ES-I3 (cell line): ENCODE data around the gene CD27.

Experiments
- H3K36me3 ChIP-seq: 2 replicates; pipeline ENCODE4 v1.6.1; 2013; ENCODE audit warnings: mild to moderate bottlenecking, low read length, control low read depth, moderate library complexity; ENCODE audit not compliant: insufficient read depth
- H3K4me1 ChIP-seq: 2 replicates; pipeline ENCODE4 v1.6.1; 2013; ENCODE audit warnings: mild to moderate bottlenecking, control low read depth, low read length; ENCODE audit not compliant: insufficient read depth
- H3K9ac ChIP-seq: 2 replicates; pipeline ENCODE4 v1.6.1; 2013; ENCODE audit warnings: low read depth, mild to moderate bottlenecking, low read length, moderate library complexity
- H3K9me3 ChIP-seq: 2 replicates; pipeline ENCODE4 v1.6.1; 2013; ENCODE audit warnings: mild to moderate bottlenecking, low read length, moderate library complexity; ENCODE audit not compliant: control insufficient read depth, insufficient read depth

CD27 gene

GRCh38 chr12:6444704-6445688 is at the start of gene CD27:
Gene CD27 (plus strand): TSS chr12:6444955. CDS start chr12:6445096, 141 bp downstream.
- H3K4me1 ChIP-seq = 0 out of 2 replicates have a peak, but pooled peaks cover 7% of the 10 kb centered on the region
- no peaks in the 10 kb centered on the region for H3K36me3 ChIP-seq
- no peaks in the 10 kb centered on the region for H3K9me3 ChIP-seq
- no peak within 1 kb of the TSS for H3K9ac ChIP-seq

DNA sequence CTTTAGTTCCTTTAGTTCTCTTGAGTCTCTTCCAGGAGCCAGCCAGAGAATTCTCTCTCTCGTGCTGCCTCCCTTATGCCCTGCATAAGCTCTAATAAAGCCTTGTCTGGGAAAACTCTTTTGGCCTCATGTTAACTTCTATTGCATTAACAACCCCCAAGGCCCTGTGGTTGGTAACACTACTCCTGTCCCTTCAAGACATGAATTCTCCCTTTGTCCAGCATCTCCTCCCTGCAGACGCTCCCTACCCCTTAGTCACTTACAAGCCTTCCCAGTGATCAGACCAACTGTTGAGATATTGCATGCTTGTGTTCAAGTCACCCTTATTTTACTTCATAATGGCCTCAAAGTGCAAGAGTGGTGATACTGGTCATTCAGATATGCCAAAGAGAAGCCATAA is 48.7 kb upstream of the CD27 start:
- Histone ChIP-seq H3K4me1 (peaks cover 8% of the 10 kb centered on the region), H3K9ac (no peak overlapping the region), H3K36me3 (no peaks in the 10 kb centered on the region)

GRCh38 chr12:6399884-6400644 is 44.7 kb upstream of the CD27 start:
- Histone ChIP-seq H3K36me3 (no peaks in the 10 kb centered on the region), H3K9me3 (no peaks in the 10 kb centered on the region), H3K4me1 (peaks cover 8% of the 10 kb centered on the region), H3K9ac (no peak overlapping the region)

More for the DNA sequence above, 48.7 kb upstream of the CD27 start:
- H3K9me3 ChIP-seq = no peaks in the 10 kb centered on the region

- Histone ChIP-seq H3K9me3 (peaks cover 5% of the 10 kb centered on the region; the same call in 1 of the 2 replicates), H3K4me1 (no peaks in the 10 kb centered on the region), H3K36me3 (no peaks in the 10 kb centered on the region), H3K9ac (no peak overlapping the region)
Measured at GRCh38 chr12:6404390-6404789, 40.4 kb upstream of the CD27 start.

- Histone ChIP-seq H3K9me3 (peaks cover 5% of the 10 kb centered on the region; the same call in 1 of the 2 replicates), H3K36me3 (no peaks in the 10 kb centered on the region), H3K4me1 (no peaks in the 10 kb centered on the region), H3K9ac (no peak overlapping the region)
Measured at GRCh38 chr12:6405963-6406362, 38.8 kb upstream of the CD27 start.

DNA sequence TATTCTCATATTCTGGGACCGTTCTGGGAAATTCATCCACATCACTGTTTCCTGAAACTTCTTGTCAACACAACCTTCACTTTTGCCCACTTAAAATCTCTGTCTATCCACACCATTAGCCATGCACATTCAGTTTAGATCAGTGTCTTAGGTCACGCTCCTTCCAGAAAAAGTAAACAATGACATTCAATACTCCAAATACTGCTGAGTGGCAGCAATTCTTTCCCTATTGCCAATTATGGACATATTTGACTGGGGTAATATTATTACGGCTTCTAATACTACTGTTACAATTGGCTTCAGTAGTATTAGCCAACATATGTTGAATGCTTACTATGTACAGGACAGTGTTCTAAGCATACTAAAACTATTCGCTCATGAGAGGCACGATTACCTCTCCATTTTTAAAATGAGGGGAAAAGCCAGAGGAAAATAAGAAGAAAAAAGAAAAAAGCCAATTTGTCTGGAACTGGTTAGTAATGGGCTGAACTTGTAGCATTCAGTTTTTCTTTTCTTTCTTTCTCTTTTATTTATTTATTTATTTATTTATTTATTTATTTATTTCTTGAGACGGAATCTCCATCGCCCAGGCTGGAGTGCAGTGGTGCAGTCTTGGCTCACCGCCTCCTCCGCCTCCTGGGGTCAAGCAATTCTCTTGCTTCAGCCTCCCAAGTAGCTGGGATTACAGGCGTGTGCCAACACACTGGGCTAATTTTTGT is 37.4 kb upstream of the CD27 start:
- peaks cover 5% of the 10 kb centered on the region; the same call in 1 of the 2 replicates for H3K9me3 ChIP-seq
- no peaks in the 10 kb centered on the region for H3K36me3 ChIP-seq
- H3K4me1 ChIP-seq = no peaks in the 10 kb centered on the region
- H3K9ac ChIP-seq = no peak overlapping the region

DNA sequence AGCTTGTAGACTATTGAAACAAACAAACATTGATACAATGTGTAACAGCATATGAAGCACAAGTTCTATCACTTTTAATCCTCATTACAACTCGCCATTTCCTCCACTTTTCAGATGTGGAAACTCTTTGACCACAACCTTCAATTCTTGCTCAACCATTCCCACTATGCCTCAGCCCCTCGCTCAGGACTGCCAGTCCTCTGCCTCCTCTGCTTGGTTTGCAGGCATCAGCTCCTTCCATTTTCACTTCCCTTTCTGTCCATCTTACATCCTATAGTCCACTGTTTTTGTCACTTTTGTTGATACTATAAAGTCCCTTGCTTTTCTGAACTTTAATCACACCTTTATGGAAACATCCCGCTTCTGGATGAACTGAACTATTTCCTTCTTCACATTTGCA is 28.2 kb upstream of the CD27 start:
- no peaks in the 10 kb centered on the region for H3K9me3 ChIP-seq
- H3K36me3 ChIP-seq = no peaks in the 10 kb centered on the region
- no peaks in the 10 kb centered on the region for H3K4me1 ChIP-seq
- no peak overlapping the region for H3K9ac ChIP-seq

- Histone ChIP-seq H3K9ac (no peak overlapping the region), H3K9me3 (no peaks in the 10 kb centered on the region), H3K36me3 (no peaks in the 10 kb centered on the region), H3K4me1 (peaks cover 2% of the 10 kb centered on the region; the same call in 1 of the 2 replicates)
Measured at GRCh38 chr12:6418796-6419195, 26.0 kb upstream of the CD27 start.

- Histone ChIP-seq H3K9me3 (no peaks in the 10 kb centered on the region), H3K9ac (no peak overlapping the region), H3K4me1 (peaks cover 6% of the 10 kb centered on the region; the same call in 1 of the 2 replicates), H3K36me3 (no peaks in the 10 kb centered on the region)
Measured at GRCh38 chr12:6420364-6420763, 24.4 kb upstream of the CD27 start.

DNA sequence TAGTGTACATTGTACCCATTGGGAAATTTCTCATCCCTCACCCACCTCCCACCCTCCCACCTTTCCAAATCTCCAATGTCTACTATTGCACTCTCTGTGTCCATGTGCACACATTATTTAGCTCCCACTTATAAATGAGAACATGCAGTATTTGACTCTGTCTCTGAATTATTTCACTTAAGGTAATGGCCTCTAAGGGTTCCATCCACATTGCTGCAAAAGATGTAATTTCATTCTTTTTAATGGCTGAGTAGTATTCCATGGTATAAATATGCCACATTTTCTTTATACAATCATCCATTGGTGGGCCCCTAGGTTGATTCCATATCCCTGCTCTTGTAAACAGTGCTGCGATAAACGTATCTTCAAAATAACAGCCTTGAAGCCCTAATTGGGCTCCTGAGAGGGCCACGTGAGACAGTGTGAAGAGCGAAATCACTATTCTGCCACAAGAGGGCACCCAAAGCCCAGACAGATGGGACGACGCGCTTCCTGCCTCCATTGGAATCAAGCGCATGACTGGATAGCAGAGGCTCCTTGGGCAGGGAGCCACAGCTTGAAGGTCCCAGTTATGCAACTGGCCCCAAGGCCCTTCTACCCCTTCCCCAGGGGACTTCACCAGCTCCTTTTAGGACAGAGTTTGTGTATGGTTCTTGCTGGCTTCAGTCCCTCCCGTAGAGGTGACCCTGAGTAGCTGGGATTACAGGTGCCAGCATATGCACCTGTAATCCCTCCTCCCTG is 21.3 kb upstream of the CD27 start:
- H3K9ac ChIP-seq = no peak overlapping the region
- H3K4me1 ChIP-seq = peaks cover 6% of the 10 kb centered on the region; the same call in 1 of the 2 replicates

DNA sequence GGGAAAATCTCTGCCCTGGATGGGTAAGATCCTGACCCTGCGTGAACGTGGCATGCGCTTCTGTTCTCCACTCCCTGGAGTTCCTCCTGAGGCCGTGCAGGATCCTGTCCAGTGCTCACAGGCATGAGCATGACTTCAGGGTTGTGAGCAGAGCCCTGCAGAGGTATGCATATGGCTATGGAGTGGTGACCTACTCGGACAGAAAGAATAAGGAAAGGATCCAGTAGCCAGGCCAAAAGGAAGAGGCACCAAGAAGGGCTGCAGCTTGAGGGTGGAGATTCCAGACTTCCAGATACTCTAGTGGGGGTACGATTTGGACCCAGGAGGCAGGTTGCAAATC is 20.8 kb upstream of the CD27 start:
- Histone ChIP-seq H3K36me3 (no peaks in the 10 kb centered on the region), H3K9ac (no peak overlapping the region), H3K9me3 (no peaks in the 10 kb centered on the region), H3K4me1 (peaks cover 6% of the 10 kb centered on the region; the same call in 1 of the 2 replicates)

More for the DNA sequence above, 21.3 kb upstream of the CD27 start:
- Histone ChIP-seq H3K9me3 (no peaks in the 10 kb centered on the region), H3K36me3 (no peaks in the 10 kb centered on the region)

- Histone ChIP-seq H3K4me1 (peaks cover 6% of the 10 kb centered on the region; the same call in 1 of the 2 replicates), H3K9ac (no peak overlapping the region), H3K9me3 (no peaks in the 10 kb centered on the region), H3K36me3 (no peaks in the 10 kb centered on the region)
Measured at GRCh38 chr12:6424866-6425265, 19.9 kb upstream of the CD27 start.

GRCh38 chr12:6425590-6426531 is 18.9 kb upstream of the CD27 start:
- H3K4me1 ChIP-seq = peaks cover 7% of the 10 kb centered on the region
- H3K36me3 ChIP-seq = no peaks in the 10 kb centered on the region
- H3K9me3 ChIP-seq = no peaks in the 10 kb centered on the region
- no peak overlapping the region for H3K9ac ChIP-seq
